Thymus (tissue), 14 donors: ENCODE measurements around the gene GALM. TPM values are rescaled to one million over a fixed set of nuclear protein-coding genes. Genes with fewer than 3 reads are reported as not detected.

Experiments used
- DNase-seq, 9 donors: peaks; one replicate each; pipeline ENCODE4 v3.0.0-alpha.2; 2013; ENCODE audit warnings: low spot score in 9 of 9, low read depth in 6 of 9, missing footprints in 1 of 9
- H3K27ac ChIP-seq, 2 donors: one replicate each; pipeline ENCODE4 v1.5.1; 2013; ENCODE audit warnings: control low read depth in 1 of 2, low read depth in 1 of 2, low read length in 1 of 2, mild to moderate bottlenecking in 1 of 2, moderate library complexity in 1 of 2
- H3K27me3 ChIP-seq, 2 donors: one replicate each; pipeline ENCODE4 v1.5.1; 2013; ENCODE audit warnings: low read length in 1 of 2; ENCODE audit not compliant: control insufficient read depth in 2 of 2, insufficient read depth in 1 of 2
- H3K36me3 ChIP-seq, 2 donors: one replicate each; pipeline ENCODE4 v1.5.1; 2013; ENCODE audit warnings: low read length in 1 of 2, mild to moderate bottlenecking in 1 of 2, moderate library complexity in 1 of 2; ENCODE audit not compliant: control insufficient read depth in 2 of 2, insufficient read depth in 2 of 2
- H3K4me1 ChIP-seq, 2 donors: one replicate each; pipeline ENCODE4 v1.5.1; 2013; ENCODE audit warnings: low read length in 2 of 2; ENCODE audit not compliant: control insufficient read depth in 2 of 2, insufficient read depth in 2 of 2
- H3K4me3 ChIP-seq, 2 donors: one replicate each; pipeline ENCODE4 v1.5.1; 2013; ENCODE audit warnings: low read length in 2 of 2, control low read depth in 1 of 2, mild to moderate bottlenecking in 1 of 2
- H3K9me3 ChIP-seq, 2 donors: one replicate each; pipeline ENCODE4 v1.5.1; 2013; ENCODE audit warnings: low read length in 1 of 2, mild to moderate bottlenecking in 1 of 2; ENCODE audit not compliant: control insufficient read depth in 2 of 2, insufficient read depth in 1 of 2
- WGBS: extraction: QIAGEN DNeasy Blood & Tissue Kit; methylation state at CpG from one replicate; pipeline ENCODE4 v1.1.7; 2013; 5-methylcytosine and 5-hydroxymethylcytosine counted together
- long read RNA-seq, 10 donors: transcript quantifications; one replicate each; lab custom pipeline, GENCODE V29; 2026
- polyA plus RNA-seq: library from polyadenylated mRNA; stranded (reverse); fragments of 200-250 nt; gene quantifications from one replicate; pipeline ENCODE4 v1.2.3, GENCODE V29; 2013
- total RNA-seq: library from RNA; stranded (reverse); fragments of 120-200 nt; gene quantifications from one replicate; pipeline ENCODE4 v1.2.4, GENCODE V29; 2013
- donor health status: healthy.

GALM gene
- 12.0 TPM for total RNA-seq
- polyA plus RNA-seq, result 10.0 TPM
- long read RNA-seq, donor 1, partial matches to known transcripts, result 0 of 1 reads
- long read RNA-seq, donor 1, other reads (novel, unspliced or antisense), result 0 of 1 reads
- long read RNA-seq, donor 2, transcript GALM-201 (7 exons, 2,484 nt), result major isoform, 12 of 1,187 reads
- long read RNA-seq, donor 2, partial matches to known transcripts, result 670 of 1,187 reads
- long read RNA-seq, donor 2, other reads (novel, unspliced or antisense), result 505 of 1,187 reads
- long read RNA-seq, donor 3, transcript GALM-201 (7 exons, 2,484 nt), result major isoform, 7 of 7 reads
- long read RNA-seq, donor 3, partial matches to known transcripts, result 0 of 7 reads
- long read RNA-seq, donor 3, other reads (novel, unspliced or antisense), result 0 of 7 reads
- long read RNA-seq, donor 4, partial matches to known transcripts, result 0 of 4 reads
- long read RNA-seq, donor 4, other reads (novel, unspliced or antisense), result 0 of 4 reads
- long read RNA-seq, donor 5, transcript GALM-201 (7 exons, 2,484 nt), result major isoform, 9 of 894 reads
- long read RNA-seq, donor 5, partial matches to known transcripts, result 537 of 894 reads
- long read RNA-seq, donor 5, other reads (novel, unspliced or antisense), result 348 of 894 reads
- long read RNA-seq, donor 6, partial matches to known transcripts, result 0 of 1 reads
- long read RNA-seq, donor 6, other reads (novel, unspliced or antisense), result 0 of 1 reads
- long read RNA-seq, donor 7, partial matches to known transcripts, result 0 of 3 reads
- long read RNA-seq, donor 7, other reads (novel, unspliced or antisense), result 0 of 3 reads
- long read RNA-seq, donor 8, partial matches to known transcripts, result 0 of 2 reads
- long read RNA-seq, donor 8, other reads (novel, unspliced or antisense), result 0 of 2 reads
- long read RNA-seq, donor 9, partial matches to known transcripts, result 179 of 364 reads
- long read RNA-seq, donor 9, other reads (novel, unspliced or antisense), result 183 of 364 reads
- long read RNA-seq, donor 10, result 0 reads

GRCh38 chr2:38665854-38666555 lies at the start of gene GALM:
Gene GALM (plus strand): TSS chr2:38666114. CDS start chr2:38666162, 48 bp downstream.
- Histone ChIP-seq H3K9me3 (peaks cover 0 to 3% of the 10 kb centered on the region in 2 donors), H3K27ac (peak within 1 kb of the TSS; percentile 84 to 86), H3K4me3 (peak within 1 kb of the TSS; percentile 82 to 85), H3K27me3 (no peaks in the 10 kb centered on the region), H3K4me1 (peaks cover 9 to 16% of the 10 kb centered on the region in 2 donors), H3K36me3 (no peaks in the 10 kb centered on the region)
- WGBS, result 5% methylated on average over 26 of the region's 26 CpGs
- peak in 8 of 9 donors; percentile 47 to 87 (median 60) for DNase-seq

GRCh38 chr2:38617301-38617700 lies 48.6 kb upstream of the GALM start:
- no peaks in the 10 kb centered on the region for H3K27me3 ChIP-seq
- H3K36me3 ChIP-seq, result no peaks in the 10 kb centered on the region
- H3K4me1 ChIP-seq, result peaks cover 6 to 11% of the 10 kb centered on the region in 2 donors
- no peak overlapping the region for H3K27ac ChIP-seq
- no peak overlapping the region for H3K4me3 ChIP-seq
- no peaks in the 10 kb centered on the region for H3K9me3 ChIP-seq
- WGBS, result 96% methylated on average over 3 of the region's 3 CpGs
- DNase-seq, result no peak

GRCh38 chr2:38619458-38620164 lies 46.3 kb upstream of the GALM start:
- Histone ChIP-seq H3K4me3 (no peak overlapping the region), H3K4me1 (peaks cover 6 to 20% of the 10 kb centered on the region in 2 donors), H3K27ac (no peak overlapping the region), H3K9me3 (no peaks in the 10 kb centered on the region), H3K27me3 (no peaks in the 10 kb centered on the region), H3K36me3 (no peaks in the 10 kb centered on the region)
- WGBS, result 69% methylated on average over 4 of the region's 4 CpGs
- DNase-seq, result peak in 1 of 9 donors; percentile 21

- Histone ChIP-seq H3K9me3 (no peaks in the 10 kb centered on the region), H3K27ac (no peak overlapping the region), H3K27me3 (no peaks in the 10 kb centered on the region), H3K36me3 (no peaks in the 10 kb centered on the region), H3K4me1 (peaks cover 9 to 28% of the 10 kb centered on the region in 2 donors), H3K4me3 (no peak overlapping the region)
- DNase-seq, result peak in 1 of 9 donors; percentile 26
- 88% methylated on average over 7 of the region's 7 CpGs for WGBS
Measured at GRCh38 chr2:38620282-38620977, 45.5 kb upstream of the GALM start.

- Histone ChIP-seq H3K4me3 (no peak overlapping the region), H3K36me3 (no peaks in the 10 kb centered on the region), H3K27ac (no peak overlapping the region), H3K27me3 (no peaks in the 10 kb centered on the region), H3K4me1 (peaks cover 9 to 33% of the 10 kb centered on the region in 2 donors), H3K9me3 (no peaks in the 10 kb centered on the region)
- DNase-seq, result no peak
Measured at GRCh38 chr2:38621018-38621417, 44.9 kb upstream of the GALM start.

GRCh38 chr2:38622210-38622609 lies 43.7 kb upstream of the GALM start:
- 22% methylated on average over 3 of the region's 3 CpGs for WGBS
- H3K27me3 ChIP-seq, result no peaks in the 10 kb centered on the region

GRCh38 chr2:38626326-38627035 lies 39.4 kb upstream of the GALM start:
- Histone ChIP-seq H3K4me1 (peaks cover 17 to 41% of the 10 kb centered on the region in 2 donors), H3K36me3 (no peaks in the 10 kb centered on the region), H3K27me3 (no peaks in the 10 kb centered on the region), H3K4me3 (peak overlapping the region in 1 of 2 donors; percentile 26), H3K27ac (peak overlapping the region; percentile 82 to 94), H3K9me3 (no peaks in the 10 kb centered on the region)
- peak; percentile 82 to 98 (median 94) for DNase-seq
- WGBS, result 19% methylated on average over 7 of the region's 7 CpGs

More at GRCh38 chr2:38622210-38622609, 43.7 kb upstream of the GALM start:
- H3K9me3 ChIP-seq, result no peaks in the 10 kb centered on the region
- DNase-seq, result peak in 1 of 9 donors; percentile 32
- no peak overlapping the region for H3K27ac ChIP-seq
- H3K4me3 ChIP-seq, result no peak overlapping the region
- H3K4me1 ChIP-seq, result peaks cover 17 to 44% of the 10 kb centered on the region in 2 donors
- H3K36me3 ChIP-seq, result no peaks in the 10 kb centered on the region
